Measurements from ENCODE around the gene ANKRD26. TPM values are rescaled to one million over a fixed set of nuclear protein-coding genes. Genes with fewer than 3 reads are reported as not detected.

The ANKRD26 gene
- 15.9 TPM for polyA plus RNA-seq (2013, experiment 1 of 2)
- 17.2 TPM for polyA plus RNA-seq (2013, experiment 2 of 2)

DNA sequence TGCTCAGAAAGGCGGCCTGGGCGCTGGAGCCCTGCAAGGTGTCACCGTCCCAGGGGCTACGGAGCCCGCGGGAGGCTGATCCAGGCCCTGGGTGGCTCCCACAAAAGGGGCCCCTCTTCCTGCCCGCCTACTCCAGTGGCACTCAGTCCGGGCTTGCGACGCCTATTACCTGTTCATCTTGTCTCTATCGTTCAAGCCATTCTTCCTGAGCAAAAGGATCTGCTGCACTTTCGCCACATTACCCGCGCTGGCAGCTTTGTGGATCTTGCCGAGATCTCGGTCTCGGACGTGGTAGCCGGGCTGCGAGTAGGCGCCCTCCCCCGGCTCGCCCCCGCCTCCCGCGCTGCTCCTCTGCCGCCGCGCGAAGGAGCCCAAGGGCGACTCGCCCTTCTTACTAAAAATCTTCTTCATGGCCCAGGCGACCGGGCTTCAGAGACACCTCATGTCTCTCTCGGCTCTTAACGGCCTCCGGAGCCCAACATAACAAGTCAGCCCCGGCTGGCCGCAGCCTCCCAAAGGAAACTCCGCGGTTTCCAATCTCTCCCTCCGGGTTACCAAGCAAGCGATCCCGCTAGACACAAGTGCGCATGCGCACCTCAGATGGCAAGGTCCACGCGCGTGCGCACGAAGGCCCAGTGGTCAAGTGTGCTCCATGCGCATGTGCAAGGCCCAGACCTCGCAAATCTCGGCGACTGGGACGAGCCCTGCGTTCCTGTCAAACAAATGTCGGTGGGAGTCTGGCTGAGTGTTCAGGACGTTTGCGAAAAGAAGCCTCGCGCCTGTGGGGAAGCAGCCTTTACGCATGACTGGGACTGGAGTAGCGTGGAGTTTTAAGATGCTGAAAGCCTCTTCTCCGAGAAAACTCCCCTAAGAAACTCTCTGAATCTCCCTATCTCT, at the start of gene ANKRD26:
TSS of gene ANKRD26 (minus strand) at position 579 of the 897 bp plus-strand sequence. CDS start at position 411, 168 bp downstream.
- Histone ChIP-seq H2AK5ac (ENCODE audit: low read depth, low read length) (peak within 1 kb of the TSS; percentile 7), H3K9ac (ENCODE audit: low read depth, low read length, poor library complexity) (peak within 1 kb of the TSS; percentile 94), H3K27ac (replicated peaks; ENCODE audit: low read length) (peak within 1 kb of the TSS; percentile 84), H2BK12ac (ENCODE audit: low read length) (no peak within 1 kb of the TSS), H3K79me1 (ENCODE audit: low read depth, low read length) (peaks cover 3% of the 10 kb centered on the region), H3K36me3 (replicated peaks in 1 of 2; ENCODE audit: control insufficient read depth in 2 of 2, insufficient read depth in 2 of 2, low read length in 2 of 2) (peaks cover 2 to 15% of the 10 kb centered on the region in 2 donors), H3K4me2 (ENCODE audit: insufficient read depth, low read length, poor library complexity, severe bottlenecking) (peak within 1 kb of the TSS; percentile 78), H3K27me3 (ENCODE audit: control insufficient read depth in 3 of 3, insufficient read depth in 3 of 3, low read depth in 1 of 3, low read length in 3 of 3) (no peaks in the 10 kb centered on the region), H4K91ac (ENCODE audit: low read depth, low read length, poor library complexity) (no peak within 1 kb of the TSS), H3K4me1 (ENCODE audit: control insufficient read depth in 2 of 2, insufficient read depth in 1 of 2, low read depth in 1 of 2, low read length in 2 of 2) (peaks cover 0 to 3% of the 10 kb centered on the region in 2 donors), H3K23ac (ENCODE audit: low read depth, low read length, poor library complexity) (peak within 1 kb of the TSS; percentile 89), H3K9me3 (replicated peaks in 1 of 2; ENCODE audit: control insufficient read depth in 2 of 2, insufficient read depth in 1 of 2, low read depth in 1 of 2, low read length in 2 of 2) (no peaks in the 10 kb centered on the region), H3K14ac (ENCODE audit: low read length) (peak within 1 kb of the TSS; percentile 82), H3K4me3 (ENCODE audit: low read length in 2 of 2) (peak within 1 kb of the TSS; percentile 82 to 98), H2BK120ac (ENCODE audit: low read depth, low read length) (no peak within 1 kb of the TSS), H3K4ac (ENCODE audit: low read length) (peak within 1 kb of the TSS; percentile 76), H2BK15ac (ENCODE audit: low read length) (no peak within 1 kb of the TSS), H3K18ac (ENCODE audit: low read length) (peak within 1 kb of the TSS; percentile 94), H2AFZ (ENCODE audit: low read length) (peak within 1 kb of the TSS; percentile 93), H4K8ac (ENCODE audit: low read depth, low read length) (no peak within 1 kb of the TSS), H2BK5ac (ENCODE audit: low read length) (no peak within 1 kb of the TSS)
- no CpG with 5 or more reads among the region's 65 CpGs for WGBS, 2 donors (ENCODE audit: extremely low coverage in 2 of 2, insufficient read length in 2 of 2, insufficient replicate concordance in 1 of 2)
- DNase-seq (ENCODE audit: low spot score), result peak; percentile 98

DNA sequence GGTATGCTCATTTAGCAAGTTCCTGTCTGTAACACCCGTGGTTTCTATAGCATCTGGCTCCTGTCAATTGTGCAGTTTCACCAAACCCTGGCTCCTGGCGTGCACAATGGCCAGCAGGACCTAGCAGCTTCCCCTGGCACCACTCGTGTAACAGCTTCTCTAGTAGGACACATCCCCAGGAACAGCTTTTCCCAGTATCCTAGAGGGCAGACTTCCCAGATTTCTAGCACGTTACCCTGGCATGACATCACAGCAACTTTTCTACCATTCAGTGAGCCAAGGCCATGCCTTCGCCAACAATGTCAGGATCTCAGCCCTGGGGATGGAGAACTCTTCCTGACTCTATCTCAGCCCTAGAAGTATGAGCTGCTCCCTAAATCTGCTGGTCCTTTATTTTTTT, 47.4 kb upstream of the ANKRD26 start:
- Histone ChIP-seq H3K36me3 (replicated peaks in 1 of 2; ENCODE audit: control insufficient read depth in 2 of 2, insufficient read depth in 2 of 2, low read length in 2 of 2) (peaks cover 6 to 82% of the 10 kb centered on the region in 2 donors), H3K9me3 (replicated peaks in 1 of 2; ENCODE audit: control insufficient read depth in 2 of 2, insufficient read depth in 1 of 2, low read depth in 1 of 2, low read length in 2 of 2) (peaks cover 0 to 4% of the 10 kb centered on the region in 2 donors)

DNA sequence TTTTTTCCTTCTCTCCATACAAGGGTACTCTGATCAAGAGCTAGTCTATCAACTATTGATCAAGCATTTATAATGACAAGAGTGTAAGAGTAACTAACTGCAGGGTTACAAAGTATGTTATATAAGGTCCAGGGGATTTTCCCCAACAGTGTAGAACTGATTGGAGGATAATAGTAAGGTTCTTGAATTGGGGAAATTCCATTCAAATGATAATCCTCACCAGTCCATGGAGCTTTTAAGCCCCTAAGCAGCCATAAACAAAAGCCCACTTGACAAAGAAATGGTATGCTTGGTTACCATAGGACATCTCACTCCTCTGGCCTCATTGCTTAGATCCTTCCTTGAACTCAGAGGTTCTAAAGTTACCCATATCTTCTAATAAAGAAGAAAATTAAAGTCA, 45.6 kb upstream of the ANKRD26 start:
- no peak overlapping the region for H3K23ac ChIP-seq (ENCODE audit: low read depth, low read length, poor library complexity)
- no peak overlapping the region for H2AK5ac ChIP-seq (ENCODE audit: low read depth, low read length)
- H3K4ac ChIP-seq (ENCODE audit: low read length), result no peak overlapping the region
- H3K36me3 ChIP-seq (replicated peaks in 1 of 2; ENCODE audit: control insufficient read depth in 2 of 2, insufficient read depth in 2 of 2, low read length in 2 of 2), result peaks cover 6 to 95% of the 10 kb centered on the region in 2 donors
- H2BK15ac ChIP-seq (ENCODE audit: low read length), result no peak overlapping the region
- no peak overlapping the region for H2BK5ac ChIP-seq (ENCODE audit: low read length)
- H3K4me2 ChIP-seq (ENCODE audit: insufficient read depth, low read length, poor library complexity, severe bottlenecking), result no peak overlapping the region
- H3K27ac ChIP-seq (replicated peaks; ENCODE audit: low read length), result no peak overlapping the region
- no peak overlapping the region for H2AFZ ChIP-seq (ENCODE audit: low read length)
- H3K4me1 ChIP-seq (ENCODE audit: control insufficient read depth in 2 of 2, insufficient read depth in 1 of 2, low read depth in 1 of 2, low read length in 2 of 2), result peaks cover 1 to 3% of the 10 kb centered on the region in 2 donors
- H4K91ac ChIP-seq (ENCODE audit: low read depth, low read length, poor library complexity), result no peak overlapping the region
- H3K9me3 ChIP-seq (replicated peaks in 1 of 2; ENCODE audit: control insufficient read depth in 2 of 2, insufficient read depth in 1 of 2, low read depth in 1 of 2, low read length in 2 of 2), result no peaks in the 10 kb centered on the region
- H3K9ac ChIP-seq (ENCODE audit: low read depth, low read length, poor library complexity), result no peak overlapping the region
- no peak overlapping the region for H3K18ac ChIP-seq (ENCODE audit: low read length)
- peak; percentile 39 for DNase-seq (ENCODE audit: low spot score)
- no peak overlapping the region for H2BK12ac ChIP-seq (ENCODE audit: low read length)
- H4K8ac ChIP-seq (ENCODE audit: low read depth, low read length), result no peak overlapping the region
- no peaks in the 10 kb centered on the region for H3K79me1 ChIP-seq (ENCODE audit: low read depth, low read length)
- H3K14ac ChIP-seq (ENCODE audit: low read length), result no peak overlapping the region
- H3K27me3 ChIP-seq (ENCODE audit: control insufficient read depth in 3 of 3, insufficient read depth in 3 of 3, low read depth in 1 of 3, low read length in 3 of 3), result no peaks in the 10 kb centered on the region
- H3K4me3 ChIP-seq (ENCODE audit: low read length in 2 of 2), result no peak overlapping the region
- H2BK120ac ChIP-seq (ENCODE audit: low read depth, low read length), result no peak overlapping the region

More for the DNA sequence above, 47.4 kb upstream of the ANKRD26 start:
- Histone ChIP-seq H3K14ac (ENCODE audit: low read length) (no peak overlapping the region), H2BK12ac (ENCODE audit: low read length) (no peak overlapping the region), H3K18ac (ENCODE audit: low read length) (no peak overlapping the region), H2BK120ac (ENCODE audit: low read depth, low read length) (no peak overlapping the region), H4K91ac (ENCODE audit: low read depth, low read length, poor library complexity) (no peak overlapping the region), H3K79me1 (ENCODE audit: low read depth, low read length) (no peaks in the 10 kb centered on the region), H3K4ac (ENCODE audit: low read length) (no peak overlapping the region), H3K23ac (ENCODE audit: low read depth, low read length, poor library complexity) (no peak overlapping the region), H3K27me3 (ENCODE audit: control insufficient read depth in 3 of 3, insufficient read depth in 3 of 3, low read depth in 1 of 3, low read length in 3 of 3) (no peaks in the 10 kb centered on the region), H3K4me1 (ENCODE audit: control insufficient read depth in 2 of 2, insufficient read depth in 1 of 2, low read depth in 1 of 2, low read length in 2 of 2) (peaks cover 1 to 9% of the 10 kb centered on the region in 2 donors), H3K4me2 (ENCODE audit: insufficient read depth, low read length, poor library complexity, severe bottlenecking) (no peak overlapping the region), H2AK5ac (ENCODE audit: low read depth, low read length) (no peak overlapping the region), H3K4me3 (ENCODE audit: low read length in 2 of 2) (no peak overlapping the region), H2AFZ (ENCODE audit: low read length) (no peak overlapping the region), H2BK15ac (ENCODE audit: low read length) (no peak overlapping the region), H2BK5ac (ENCODE audit: low read length) (no peak overlapping the region), H3K27ac (replicated peaks; ENCODE audit: low read length) (no peak overlapping the region), H3K9ac (ENCODE audit: low read depth, low read length, poor library complexity) (no peak overlapping the region), H4K8ac (ENCODE audit: low read depth, low read length) (no peak overlapping the region)
- whole genome bisulfite sequencing, 2 donors (ENCODE audit: extremely low coverage in 2 of 2, insufficient read length in 2 of 2, insufficient replicate concordance in 1 of 2), result no CpG with 5 or more reads among the region's 5 CpGs
- no peak for DNase-seq (ENCODE audit: low spot score)

DNA sequence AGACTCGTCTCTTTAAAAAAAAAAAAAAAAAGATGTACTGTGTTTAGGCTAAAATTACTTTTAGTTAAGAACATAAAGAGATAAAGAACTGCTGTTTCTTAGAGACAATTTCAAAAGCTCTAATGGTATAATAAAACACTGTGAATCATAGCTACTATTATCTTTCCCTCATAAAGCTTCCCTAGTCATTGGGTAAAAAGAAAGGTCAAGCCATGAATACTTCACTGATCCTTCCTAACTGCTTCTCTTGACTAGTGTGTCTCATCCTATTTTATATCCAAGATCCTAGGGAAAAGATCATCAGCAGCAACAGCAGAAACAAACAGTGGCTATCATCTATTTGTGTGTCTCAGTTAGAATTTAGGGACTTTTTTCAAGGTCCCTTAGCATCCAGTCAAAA, 43.4 kb upstream of the ANKRD26 start:
- Histone ChIP-seq H3K9ac (ENCODE audit: low read depth, low read length, poor library complexity) (no peak overlapping the region), H3K23ac (ENCODE audit: low read depth, low read length, poor library complexity) (no peak overlapping the region), H2AK5ac (ENCODE audit: low read depth, low read length) (no peak overlapping the region), H2BK12ac (ENCODE audit: low read length) (no peak overlapping the region), H3K4me2 (ENCODE audit: insufficient read depth, low read length, poor library complexity, severe bottlenecking) (no peak overlapping the region), H2BK15ac (ENCODE audit: low read length) (no peak overlapping the region), H3K4ac (ENCODE audit: low read length) (no peak overlapping the region), H3K79me1 (ENCODE audit: low read depth, low read length) (no peaks in the 10 kb centered on the region), H4K8ac (ENCODE audit: low read depth, low read length) (no peak overlapping the region), H2AFZ (ENCODE audit: low read length) (no peak overlapping the region), H3K4me1 (ENCODE audit: control insufficient read depth in 2 of 2, insufficient read depth in 1 of 2, low read depth in 1 of 2, low read length in 2 of 2) (peaks cover 1 to 3% of the 10 kb centered on the region in 2 donors), H3K18ac (ENCODE audit: low read length) (no peak overlapping the region), H4K91ac (ENCODE audit: low read depth, low read length, poor library complexity) (no peak overlapping the region), H3K14ac (ENCODE audit: low read length) (no peak overlapping the region), H3K27me3 (ENCODE audit: control insufficient read depth in 3 of 3, insufficient read depth in 3 of 3, low read depth in 1 of 3, low read length in 3 of 3) (no peaks in the 10 kb centered on the region), H3K9me3 (replicated peaks in 1 of 2; ENCODE audit: control insufficient read depth in 2 of 2, insufficient read depth in 1 of 2, low read depth in 1 of 2, low read length in 2 of 2) (no peaks in the 10 kb centered on the region), H2BK5ac (ENCODE audit: low read length) (no peak overlapping the region), H3K27ac (replicated peaks; ENCODE audit: low read length) (no peak overlapping the region), H3K36me3 (replicated peaks in 1 of 2; ENCODE audit: control insufficient read depth in 2 of 2, insufficient read depth in 2 of 2, low read length in 2 of 2) (peaks cover 7 to 99% of the 10 kb centered on the region in 2 donors), H3K4me3 (ENCODE audit: low read length in 2 of 2) (no peak overlapping the region), H2BK120ac (ENCODE audit: low read depth, low read length) (no peak overlapping the region)
- no CpG with 5 or more reads among the region's 1 CpG for WGBS, 2 donors (ENCODE audit: extremely low coverage in 2 of 2, insufficient read length in 2 of 2, insufficient replicate concordance in 1 of 2)
- no peak for DNase-seq (ENCODE audit: low spot score)
